ENCODE data around the gene JAKMIP1. TPM values are rescaled to one million over a fixed set of nuclear protein-coding genes. Genes with fewer than 3 reads are reported as not detected.

JAKMIP1 gene
- total RNA-seq, 1 experiment from 2014 or later = not detected

DNA sequence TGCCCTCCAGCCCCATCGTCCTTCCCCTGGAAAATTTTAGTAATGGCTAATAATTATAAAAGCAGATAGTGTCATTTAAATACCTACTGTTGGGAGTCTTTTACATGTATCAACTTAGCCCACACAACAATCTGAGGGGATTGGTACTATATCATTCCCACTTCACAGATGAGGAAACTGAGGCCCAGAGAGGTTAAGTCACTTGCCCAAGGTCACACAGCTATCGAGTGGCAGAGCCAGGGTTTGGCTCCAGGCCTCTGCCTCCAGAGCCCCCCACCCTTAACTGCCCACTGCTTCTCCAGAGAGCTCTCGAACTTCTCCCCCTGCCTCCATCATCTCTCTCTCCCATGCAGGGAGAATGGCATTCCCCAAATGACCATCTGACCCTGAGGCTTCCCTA lies 189.6 kb downstream of the JAKMIP1 start:
- no peak overlapping the region for H3K27ac ChIP-seq
- no peaks in the 10 kb centered on the region for H4K20me1 ChIP-seq (ENCODE audit: insufficient read depth)
- POLR2A ChIA-PET (ENCODE audit: unreplicated experiment) = no interaction called here
- DNase-seq = no peak
- no peak overlapping the region for H3K4me3 ChIP-seq
- CTCF ChIA-PET = no interaction called here
- H3K9me3 ChIP-seq (ENCODE audit: insufficient read depth, low read depth) = no peaks in the 10 kb centered on the region
- no peaks in the 10 kb centered on the region for H3K9me2 ChIP-seq (ENCODE audit: insufficient read depth)
- intact Hi-C loops (cut with micrococcal nuclease; ENCODE audit: unreplicated experiment) = no loop called here
- no peak overlapping the region for H3K4me2 ChIP-seq
- H2AFZ ChIP-seq = no peak overlapping the region
- H3K79me2 ChIP-seq (ENCODE audit: low read depth) = no peaks in the 10 kb centered on the region
- no peaks in the 10 kb centered on the region for H3F3A ChIP-seq (ENCODE audit: insufficient read depth, low read depth)
- no peak for TF ChIP-seq EZH2 (IDR thresholded peaks at IDR 0.05; ENCODE audit: low read depth)
- TF ChIP-seq, protein P1, sequence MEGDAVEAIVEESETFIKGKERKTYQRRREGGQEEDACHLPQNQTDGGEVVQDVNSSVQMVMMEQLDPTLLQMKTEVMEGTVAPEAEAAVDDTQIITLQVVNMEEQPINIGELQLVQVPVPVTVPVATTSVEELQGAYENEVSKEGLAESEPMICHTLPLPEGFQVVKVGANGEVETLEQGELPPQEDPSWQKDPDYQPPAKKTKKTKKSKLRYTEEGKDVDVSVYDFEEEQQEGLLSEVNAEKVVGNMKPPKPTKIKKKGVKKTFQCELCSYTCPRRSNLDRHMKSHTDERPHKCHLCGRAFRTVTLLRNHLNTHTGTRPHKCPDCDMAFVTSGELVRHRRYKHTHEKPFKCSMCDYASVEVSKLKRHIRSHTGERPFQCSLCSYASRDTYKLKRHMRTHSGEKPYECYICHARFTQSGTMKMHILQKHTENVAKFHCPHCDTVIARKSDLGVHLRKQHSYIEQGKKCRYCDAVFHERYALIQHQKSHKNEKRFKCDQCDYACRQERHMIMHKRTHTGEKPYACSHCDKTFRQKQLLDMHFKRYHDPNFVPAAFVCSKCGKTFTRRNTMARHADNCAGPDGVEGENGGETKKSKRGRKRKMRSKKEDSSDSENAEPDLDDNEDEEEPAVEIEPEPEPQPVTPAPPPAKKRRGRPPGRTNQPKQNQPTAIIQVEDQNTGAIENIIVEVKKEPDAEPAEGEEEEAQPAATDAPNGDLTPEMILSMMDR (conservative IDR thresholded peaks at IDR 0.05) = no peak
- H3K4me1 ChIP-seq (replicated peaks; ENCODE audit: insufficient read depth) = no peaks in the 10 kb centered on the region
- H3K27me3 ChIP-seq (ENCODE audit: insufficient read depth, low read depth) = peaks cover 44% of the 10 kb centered on the region; the same call in 1 of the 2 replicates
- no peaks in the 10 kb centered on the region for H3K36me3 ChIP-seq (ENCODE audit: low read depth)
- BruUV-seq (replicated peaks) = no TSS peak

DNA sequence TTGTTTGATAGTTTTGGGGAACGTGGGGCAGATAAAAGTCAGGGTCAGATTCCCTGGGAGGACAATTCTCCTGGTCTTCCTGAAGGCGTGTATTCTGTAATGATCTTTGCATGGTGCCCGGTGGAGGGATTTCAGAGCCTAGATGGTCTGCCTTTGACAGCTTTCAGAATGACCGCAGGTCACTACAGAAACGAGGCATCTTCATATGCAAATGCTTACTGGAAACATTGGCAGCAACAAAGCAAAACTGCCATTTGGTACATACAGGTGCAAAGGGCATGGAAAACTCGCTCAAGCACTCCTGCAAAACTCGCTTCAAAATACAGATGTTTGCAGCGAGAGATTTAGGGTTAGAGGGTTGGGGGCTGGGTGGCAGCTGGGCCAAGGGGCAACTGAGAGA lies 190.9 kb downstream of the JAKMIP1 start:
- no peaks in the 10 kb centered on the region for H3K79me2 ChIP-seq (ENCODE audit: low read depth)
- H3K36me3 ChIP-seq (ENCODE audit: low read depth) = no peaks in the 10 kb centered on the region
- no peaks in the 10 kb centered on the region for H3F3A ChIP-seq (ENCODE audit: insufficient read depth, low read depth)
- H3K4me1 ChIP-seq (replicated peaks; ENCODE audit: insufficient read depth) = no peaks in the 10 kb centered on the region
- no peak overlapping the region for H3K4me2 ChIP-seq
- POLR2A ChIA-PET (ENCODE audit: unreplicated experiment) = interaction anchor here (0.6 kb wide), 1 partner anchor 46 kb away, joined by 4 read pairs; no protein-coding TSS in a partner anchor
- DNase-seq = no peak
- H2AFZ ChIP-seq = no peak overlapping the region
- intact Hi-C loops (cut with micrococcal nuclease; ENCODE audit: unreplicated experiment) = no loop called here
- no peaks in the 10 kb centered on the region for H3K9me2 ChIP-seq (ENCODE audit: insufficient read depth)
- no peaks in the 10 kb centered on the region for H3K9me3 ChIP-seq (ENCODE audit: insufficient read depth, low read depth)
- no peak overlapping the region for H3K4me3 ChIP-seq
- CTCF ChIA-PET = no interaction called here
- TF ChIP-seq, protein P1 (conservative IDR thresholded peaks at IDR 0.05) = no peak
- no peak for TF ChIP-seq EZH2 (IDR thresholded peaks at IDR 0.05; ENCODE audit: low read depth)
- BruUV-seq (replicated peaks) = no TSS peak
- no peaks in the 10 kb centered on the region for H4K20me1 ChIP-seq (ENCODE audit: insufficient read depth)
- H3K27me3 ChIP-seq (ENCODE audit: insufficient read depth, low read depth) = peaks cover 32% of the 10 kb centered on the region; the same call in 1 of the 2 replicates
- no peak overlapping the region for H3K27ac ChIP-seq

DNA sequence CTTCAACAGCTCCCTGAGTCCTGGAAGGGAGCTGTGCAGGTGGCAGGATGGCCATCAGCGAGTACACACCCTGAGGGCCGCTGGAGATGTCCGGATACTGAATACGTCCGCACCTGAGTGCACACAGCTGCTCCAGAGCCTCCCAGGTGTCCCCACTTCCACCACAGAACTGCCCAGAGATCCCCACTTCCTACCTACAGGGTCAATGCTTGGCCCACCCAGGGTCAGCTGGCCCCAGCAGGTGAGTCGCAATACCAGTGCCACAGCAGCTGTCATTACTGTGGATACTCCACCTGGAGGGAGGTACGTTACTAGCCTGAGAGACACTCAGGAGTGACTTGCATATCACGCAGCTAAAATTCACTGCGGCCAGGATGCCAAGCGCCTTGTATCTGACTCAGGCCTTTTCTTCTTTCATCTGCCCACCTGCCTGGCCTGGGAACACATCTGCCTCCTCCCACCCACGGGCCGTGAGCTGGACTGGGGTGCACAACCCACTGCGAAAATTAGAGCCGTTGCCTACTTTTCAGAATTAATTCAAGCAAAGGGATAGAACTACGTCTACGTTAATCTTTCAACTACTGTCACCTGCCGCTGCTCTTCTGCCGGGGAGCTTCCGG lies 191.5 kb downstream of the JAKMIP1 start:
- BruUV-seq (replicated peaks) = no TSS peak
- H4K20me1 ChIP-seq (ENCODE audit: insufficient read depth) = no peaks in the 10 kb centered on the region
- no peak overlapping the region for H3K4me2 ChIP-seq
- H3F3A ChIP-seq (ENCODE audit: insufficient read depth, low read depth) = no peaks in the 10 kb centered on the region
- no peak for DNase-seq
- H3K27ac ChIP-seq = no peak overlapping the region
- no peaks in the 10 kb centered on the region for H3K79me2 ChIP-seq (ENCODE audit: low read depth)
- no peaks in the 10 kb centered on the region for H3K36me3 ChIP-seq (ENCODE audit: low read depth)
- H3K4me3 ChIP-seq = no peak overlapping the region
- H3K9me3 ChIP-seq (ENCODE audit: insufficient read depth, low read depth) = no peaks in the 10 kb centered on the region
- H3K4me1 ChIP-seq (replicated peaks; ENCODE audit: insufficient read depth) = no peaks in the 10 kb centered on the region
- no peak for TF ChIP-seq EZH2 (IDR thresholded peaks at IDR 0.05; ENCODE audit: low read depth)
- TF ChIP-seq, protein P1 (conservative IDR thresholded peaks at IDR 0.05) = no peak
- H3K9me2 ChIP-seq (ENCODE audit: insufficient read depth) = no peaks in the 10 kb centered on the region
- peaks cover 32% of the 10 kb centered on the region; the same call in 1 of the 2 replicates for H3K27me3 ChIP-seq (ENCODE audit: insufficient read depth, low read depth)
- POLR2A ChIA-PET (ENCODE audit: unreplicated experiment) = interaction anchor here (0.6 kb wide), 1 partner anchor 46 kb away, joined by 4 read pairs; no protein-coding TSS in a partner anchor
- CTCF ChIA-PET = no interaction called here
- intact Hi-C loops (cut with micrococcal nuclease; ENCODE audit: unreplicated experiment) = no loop called here
- no peak overlapping the region for H2AFZ ChIP-seq

Measured in PC-9 (cell line).